AG08395 (cell line): ENCODE data around the gene TMUB2.

Source experiments
- DNase-seq: peaks from one replicate; pipeline ENCODE4 v3.0.0; 2012; ENCODE audit warnings: mixed read lengths, low spot score

Gene TMUB2

DNA sequence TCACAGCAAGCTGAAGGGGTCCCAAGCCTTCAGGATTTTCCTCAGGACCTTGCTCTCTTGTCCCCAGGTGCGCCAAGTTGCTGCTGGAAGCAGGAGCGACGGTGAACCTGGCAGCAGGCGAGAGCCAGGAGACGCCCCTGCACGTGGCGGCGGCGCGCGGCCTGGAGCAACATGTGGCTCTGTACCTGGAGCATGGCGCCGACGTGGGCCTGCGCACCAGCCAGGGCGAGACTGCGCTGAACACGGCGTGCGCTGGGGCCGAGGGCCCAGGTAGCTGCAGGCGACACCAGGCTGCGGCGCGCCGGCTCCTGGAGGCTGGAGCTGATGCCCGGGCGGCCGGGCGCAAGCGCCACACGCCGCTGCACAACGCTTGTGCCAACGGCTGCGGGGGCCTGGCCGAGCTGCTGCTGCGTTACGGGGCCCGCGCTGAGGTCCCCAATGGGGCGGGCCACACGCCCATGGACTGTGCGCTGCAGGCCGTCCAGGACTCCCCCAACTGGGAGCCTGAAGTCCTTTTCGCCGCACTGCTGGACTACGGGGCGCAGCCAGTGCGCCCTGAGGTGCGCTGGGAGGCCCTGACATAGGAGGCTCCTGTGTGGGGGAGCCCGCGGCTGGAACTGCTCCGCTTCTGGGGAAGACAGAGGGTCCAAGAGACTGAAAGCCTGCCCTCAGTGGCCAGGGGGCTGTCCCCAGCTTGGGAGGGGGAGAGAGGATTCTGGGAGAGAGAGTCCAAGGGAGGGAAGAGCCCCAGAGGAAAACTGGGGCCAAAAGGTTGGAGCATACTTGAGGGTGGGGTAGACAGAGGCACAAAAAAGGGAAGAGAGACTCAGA, 9.9 kb upstream of the TMUB2 start:
- no peak for DNase-seq

DNA sequence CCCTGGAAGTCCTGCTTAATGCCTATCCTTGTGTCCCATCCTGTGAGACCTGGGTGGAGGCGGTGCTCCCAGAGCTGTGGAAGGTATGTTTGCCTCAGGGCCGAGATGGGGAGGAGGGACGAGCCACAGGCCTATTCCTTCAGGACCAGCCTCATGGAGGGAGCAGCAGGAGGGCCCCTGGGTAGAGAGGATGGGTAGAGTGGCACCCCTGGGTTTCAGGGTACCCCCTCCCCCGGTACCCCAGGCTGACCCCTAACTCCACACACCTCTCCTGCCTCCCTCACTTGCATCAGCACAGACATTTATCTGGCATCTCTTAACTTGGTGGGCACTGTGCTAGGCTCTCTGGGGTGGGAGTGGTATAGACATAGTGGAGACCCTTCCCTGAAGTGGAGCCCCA, 9.1 kb upstream of the TMUB2 start:
- no peak for DNase-seq

DNA sequence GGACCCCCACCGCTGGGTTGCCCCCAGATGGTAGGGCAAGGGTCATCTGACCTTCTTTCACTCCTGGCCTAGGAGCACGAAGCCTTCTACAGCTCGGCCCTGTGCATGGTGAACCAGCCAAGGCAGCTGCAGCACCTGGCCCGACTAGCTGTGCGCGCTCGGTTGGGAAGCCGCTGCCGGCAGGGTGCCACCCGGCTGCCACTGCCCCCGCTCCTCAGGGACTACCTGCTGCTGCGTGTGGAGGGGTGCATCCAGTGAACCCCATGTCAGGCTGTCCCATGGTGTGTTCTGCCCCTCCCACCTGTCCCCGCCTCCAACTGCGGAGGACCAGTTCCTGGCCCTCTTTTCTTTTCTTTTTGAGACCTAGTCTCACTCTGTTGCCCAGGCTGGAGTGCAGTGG, 8.6 kb upstream of the TMUB2 start:
- no peak for DNase-seq

GRCh38 chr17:44183024-44183423, 3.7 kb upstream of the TMUB2 start:
- DNase-seq, result no peak

GRCh38 chr17:44184212-44184810, 2.5 kb upstream of the TMUB2 start:
- DNase-seq, result no peak

DNA sequence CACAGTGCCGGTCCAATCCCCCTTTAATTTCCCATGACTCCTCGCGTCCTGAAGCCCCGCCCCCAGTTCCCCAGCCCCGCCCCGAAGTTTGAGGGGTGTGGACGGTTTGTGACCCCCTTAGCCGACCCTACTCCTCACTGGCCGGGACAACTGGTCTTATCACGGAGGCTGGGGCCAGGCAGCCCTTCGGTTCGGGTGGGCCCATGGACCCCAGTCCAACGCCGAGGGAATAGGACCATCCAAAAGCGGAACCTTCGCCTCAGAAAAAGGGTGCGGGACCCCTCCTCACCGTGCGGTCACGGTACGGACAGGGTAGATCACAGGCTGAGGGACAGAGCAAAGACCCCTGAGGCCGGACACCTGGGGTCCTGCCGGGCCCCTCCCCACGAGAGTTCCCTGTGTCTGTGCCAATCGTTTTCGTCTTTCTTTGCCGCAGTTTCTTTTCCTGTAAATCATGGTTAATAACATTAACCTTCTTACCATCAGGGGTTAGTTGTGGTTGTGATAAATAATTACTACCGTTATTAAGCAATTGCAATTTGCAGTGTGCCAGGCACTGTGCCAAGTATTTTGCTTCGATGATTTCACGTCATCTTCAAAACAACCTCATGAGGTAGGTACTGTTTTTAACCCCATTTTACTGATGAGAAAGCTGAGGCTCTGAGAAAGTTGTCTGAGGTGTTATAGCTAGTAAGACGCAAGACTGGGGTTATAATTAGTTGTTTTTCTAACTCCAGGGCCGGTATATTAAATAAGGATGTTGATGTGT, 543 bp downstream of the TMUB2 start:
- no peak for DNase-seq

DNA sequence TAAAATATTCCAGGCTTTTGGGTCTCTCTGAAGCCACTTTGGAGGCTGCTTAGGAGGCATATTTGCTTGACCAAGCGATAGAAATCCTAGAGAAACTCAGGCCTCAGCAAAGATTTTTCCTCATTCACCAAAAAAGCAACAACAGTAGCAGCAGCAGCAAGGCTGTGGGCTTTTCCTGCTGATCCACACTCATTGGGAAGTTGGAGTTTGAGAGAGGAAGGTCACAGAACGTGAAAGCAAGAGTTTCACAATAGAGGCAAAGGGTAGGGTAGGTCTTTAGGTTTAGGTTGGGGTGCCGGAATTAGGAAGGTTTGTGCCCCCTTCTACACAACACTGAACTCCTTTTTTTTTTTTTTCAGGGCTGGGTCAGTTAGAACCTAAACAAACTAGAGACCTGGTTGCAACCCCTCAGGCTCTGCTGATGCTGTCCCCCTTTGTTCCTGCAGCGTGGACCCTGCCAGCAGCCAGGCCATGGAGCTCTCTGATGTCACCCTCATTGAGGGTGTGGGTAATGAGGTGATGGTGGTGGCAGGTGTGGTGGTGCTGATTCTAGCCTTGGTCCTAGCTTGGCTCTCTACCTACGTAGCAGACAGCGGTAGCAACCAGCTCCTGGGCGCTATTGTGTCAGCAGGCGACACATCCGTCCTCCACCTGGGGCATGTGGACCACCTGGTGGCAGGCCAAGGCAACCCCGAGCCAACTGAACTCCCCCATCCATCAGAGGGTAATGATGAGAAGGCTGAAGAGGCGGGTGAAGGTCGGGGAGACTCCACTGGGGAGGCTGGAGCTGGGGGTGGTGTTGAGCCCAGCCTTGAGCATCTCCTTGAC, 2.0 kb downstream of the TMUB2 start:
- DNase-seq, result no peak

GRCh38 chr17:44190481-44190880, 3.7 kb downstream of the TMUB2 start:
- no peak for DNase-seq

- DNase-seq, result no peak
These were observed 4.6 kb downstream of the TMUB2 start for GRCh38 chr17:44191369-44191768.

DNA sequence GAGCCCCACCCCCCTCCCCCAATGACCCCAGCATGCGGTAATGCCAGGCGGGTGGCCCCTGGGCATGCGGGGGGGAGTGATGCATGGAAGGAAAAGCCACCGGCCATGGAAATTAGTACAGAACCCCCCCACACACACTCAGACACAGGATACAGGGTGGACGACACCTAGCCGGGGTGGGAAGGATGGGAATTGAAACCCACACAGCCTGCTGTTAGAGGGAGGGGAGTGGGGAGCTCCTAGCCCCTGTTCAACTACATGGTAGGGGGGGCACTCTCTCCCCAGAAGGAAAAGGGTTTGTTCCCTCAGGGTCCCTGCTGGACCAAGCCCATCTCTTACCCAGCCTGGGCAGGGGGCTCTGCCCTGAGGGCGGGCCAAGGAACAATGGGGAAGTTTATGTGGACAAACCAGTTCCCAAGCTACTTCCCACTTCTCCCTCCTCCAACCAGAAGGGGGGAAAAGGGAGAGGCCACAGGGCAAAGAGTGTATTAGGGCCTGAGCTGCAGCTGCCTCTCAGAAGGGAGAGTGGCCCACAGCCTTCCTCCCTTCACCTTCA, 5.2 kb downstream of the TMUB2 start:
- no peak for DNase-seq

GRCh38 chr17:44192750-44193149, 6.0 kb downstream of the TMUB2 start:
- DNase-seq, result no peak

DNA sequence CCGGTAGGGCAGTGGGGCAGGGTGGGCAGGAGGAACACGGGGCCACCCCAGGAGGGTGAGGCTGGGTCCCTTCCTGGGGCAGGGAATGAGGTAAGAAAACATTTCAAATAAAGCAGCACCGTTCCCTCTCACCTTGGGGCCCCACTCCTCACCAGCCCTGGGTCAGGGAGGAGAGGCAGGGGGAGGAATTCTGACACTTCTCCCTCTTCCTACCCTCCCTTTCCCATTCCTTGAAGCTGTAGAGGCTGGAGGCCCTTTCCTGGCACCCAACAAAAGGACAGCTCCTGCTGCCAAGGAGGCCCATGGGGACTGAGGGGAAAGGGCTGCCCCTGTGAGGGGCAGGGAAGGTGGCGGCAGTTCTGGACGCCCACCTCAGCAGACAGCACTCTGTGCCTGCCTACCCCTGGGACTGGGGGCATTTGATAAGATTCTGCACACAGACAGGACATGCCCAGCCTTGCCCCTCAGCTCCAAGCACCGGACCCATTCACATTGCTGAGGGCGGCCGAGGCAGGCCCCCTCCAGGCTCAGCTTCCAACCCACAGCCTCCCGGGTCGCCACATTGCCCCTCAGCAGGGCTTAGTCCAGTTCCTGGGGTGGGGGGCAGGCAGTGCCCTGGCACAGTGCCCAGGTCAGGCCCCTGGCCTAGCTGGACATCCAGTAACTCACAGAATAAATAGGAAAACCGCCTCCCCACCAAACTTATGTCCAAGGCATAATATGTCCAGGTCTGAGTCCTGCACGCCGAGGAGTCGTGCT, 6.7 kb downstream of the TMUB2 start:
- DNase-seq, result no peak

- no peak for DNase-seq
These were observed 10.3 kb downstream of the TMUB2 start for GRCh38 chr17:44197107-44197506.

GRCh38 chr17:44197980-44198720, 11.4 kb downstream of the TMUB2 start:
- peak; percentile 69 for DNase-seq

GRCh38 chr17:44198721-44199552, 12.2 kb downstream of the TMUB2 start:
- peak; percentile 87 for DNase-seq

DNA sequence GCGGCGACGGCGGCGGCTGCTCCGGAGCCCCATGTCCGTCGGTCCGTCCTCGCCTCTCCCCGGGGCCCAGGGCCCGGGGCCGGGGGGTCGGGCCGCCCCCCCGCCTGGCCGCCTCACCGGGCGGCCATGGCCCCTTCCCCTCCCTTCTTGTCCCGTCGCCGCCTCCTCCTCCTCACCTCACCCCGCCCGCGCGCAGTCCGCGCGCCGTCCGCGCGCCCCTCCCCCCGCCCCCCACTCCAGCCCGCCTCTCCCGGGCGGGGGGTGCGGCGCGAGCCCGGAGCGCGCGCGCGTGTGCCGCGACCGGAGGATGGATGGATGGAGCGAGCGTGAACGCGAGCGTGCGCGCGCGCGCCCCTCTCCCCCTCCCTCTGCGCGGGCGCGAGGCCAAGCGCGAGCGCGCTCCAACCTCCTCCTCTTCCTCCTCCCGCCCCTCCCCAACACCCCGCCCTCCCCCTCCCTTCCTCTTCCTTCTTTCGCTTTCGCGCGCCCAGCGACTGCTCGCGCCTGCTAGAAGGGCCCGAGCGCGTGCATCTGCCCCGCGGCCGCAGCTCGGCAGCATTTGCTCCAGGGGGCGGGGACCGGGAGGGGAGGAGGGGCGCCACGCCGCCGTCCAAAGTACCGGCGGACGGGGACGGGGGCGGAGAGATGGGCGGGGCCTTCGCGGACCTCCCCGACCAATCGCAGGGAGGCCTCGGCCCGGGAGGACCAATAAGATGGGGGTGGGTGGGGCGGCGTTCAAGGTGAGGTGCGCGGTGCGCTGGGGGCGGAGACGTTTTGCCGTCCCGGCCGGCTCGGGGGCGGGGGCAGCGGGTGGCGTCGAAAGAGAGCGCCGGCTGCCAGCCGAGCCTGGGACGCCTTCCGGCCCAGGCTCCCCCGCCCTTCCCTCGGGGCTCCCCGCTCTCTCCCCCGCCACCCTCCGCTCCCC, 13.0 kb downstream of the TMUB2 start, which contains the start of gene ATXN7L3:
ATXN7L3 (minus strand) TSS at position 332 of the 925 bp plus-strand sequence. CDS start 1,814 bp downstream, outside the sequence.
- DNase-seq, result peak; percentile 99

- no peak for DNase-seq
These were observed 13.8 kb downstream of the TMUB2 start for GRCh38 chr17:44200478-44201155.

- no peak for DNase-seq
These were observed 16.0 kb downstream of the TMUB2 start for GRCh38 chr17:44202756-44203155.
